Karpas-422 (cell line): ENCODE measurements around the gene PCSK1. TPM values are rescaled to one million over a fixed set of nuclear protein-coding genes. Genes with fewer than 3 reads are reported as not detected.

ENCODE experiments used
- DNase-seq: peaks from one replicate; pipeline ENCODE4 v3.0.0-alpha.2; 2015
- H2AFZ ChIP-seq: fragments of 200-600 bp; sonication (generic); 2 replicates; pipeline ENCODE4 v1.6.1; 2014; ENCODE audit warnings: antibody characterized with exemption, low read length, mixed read lengths
- H3K27ac ChIP-seq: fragments of 200-600 bp; sonication (generic); 2 replicates; pipeline ENCODE4 v1.5.1; 2014; ENCODE audit warnings: mild to moderate bottlenecking, low read length, moderate library complexity
- H3K27me3 ChIP-seq: fragments of 200-600 bp; sonication (generic); 2 replicates; pipeline ENCODE4 v1.6.1; 2014; ENCODE audit warnings: low read length, mixed read lengths
- H3K36me3 ChIP-seq: fragments of 200-600 bp; sonication (generic); 2 replicates; pipeline ENCODE4 v1.6.1; 2014; ENCODE audit warnings: low read length, mixed read lengths; ENCODE audit not compliant: insufficient read depth
- H3K4me1 ChIP-seq: fragments of 200-600 bp; sonication (generic); 2 replicates; pipeline ENCODE4 v1.6.1; 2014; ENCODE audit warnings: mild to moderate bottlenecking, low read length, mixed read lengths
- H3K4me2 ChIP-seq: fragments of 200-600 bp; sonication (generic); 2 replicates; pipeline ENCODE4 v1.6.1; 2014; ENCODE audit warnings: low read length, low read depth, mild to moderate bottlenecking; ENCODE audit not compliant: poor library complexity, severe bottlenecking
- H3K4me3 ChIP-seq: fragments of 200-600 bp; sonication (generic); 2 replicates; pipeline ENCODE4 v1.5.1; 2014; ENCODE audit warnings: mild to moderate bottlenecking, antibody characterized with exemption, low read length, mixed read lengths
- H3K79me2 ChIP-seq: fragments of 200-600 bp; sonication (generic); 2 replicates; pipeline ENCODE4 v1.6.1; 2014; ENCODE audit warnings: mild to moderate bottlenecking, low read length, mixed read lengths
- H3K9ac ChIP-seq: fragments of 200-600 bp; sonication (generic); 2 replicates; pipeline ENCODE4 v1.6.0; 2014; ENCODE audit warnings: low read length
- H3K9me2 ChIP-seq: fragments of 200-600 bp; sonication (generic), shearing (Covaris generic); replicated peaks from 2 replicates; pipeline ENCODE4 v1.6.0; 2014; ENCODE audit warnings: mild to moderate bottlenecking, low read length, moderate library complexity; ENCODE audit not compliant: insufficient read depth
- H3K9me3 ChIP-seq: fragments of 300-700, 200-600 bp; sonication (generic); 2 replicates; pipeline ENCODE4 v1.6.1; 2014; ENCODE audit warnings: low read length, mixed read lengths
- H4K20me1 ChIP-seq: fragments of 200-600 bp; sonication (generic); 2 replicates; pipeline ENCODE4 v1.6.1; 2014; ENCODE audit warnings: mild to moderate bottlenecking, antibody characterized with exemption, low read length, low read depth; ENCODE audit not compliant: insufficient read depth
- total RNA-seq: library from RNA; depleted of rRNA; stranded (reverse); fragments of >200 nt; shearing (Covaris generic); gene quantifications from 2 replicates; pipeline ENCODE4 v1.2.3, GENCODE V29; 2014; ENCODE audit warnings: low replicate concordance; rRNA removed

PCSK1 gene
- not detected in 2 replicates for total RNA-seq

- Histone ChIP-seq H3K27me3 (no peaks in the 10 kb centered on the region), H3K4me2 (no peak within 1 kb of the TSS)
Measured at GRCh38 chr5:96433066-96433447, at the start of gene PCSK1. PCSK1 (minus strand) TSS chr5:96433248; CDS start chr5:96433042, 206 bp downstream.

GRCh38 chr5:96481867-96482266, 48.8 kb upstream of the PCSK1 start:
- no peaks in the 10 kb centered on the region for H4K20me1 ChIP-seq
- no peaks in the 10 kb centered on the region for H3K9me2 ChIP-seq
- no peak overlapping the region for H3K9ac ChIP-seq
- no peak overlapping the region for H3K4me3 ChIP-seq
- DNase-seq, result no peak
- no peak overlapping the region for H3K4me2 ChIP-seq
- H3K27ac ChIP-seq, result no peak overlapping the region
- H3K79me2 ChIP-seq, result no peaks in the 10 kb centered on the region
- H3K27me3 ChIP-seq, result no peaks in the 10 kb centered on the region
- H3K36me3 ChIP-seq, result no peaks in the 10 kb centered on the region
- H2AFZ ChIP-seq, result no peak overlapping the region
- no peaks in the 10 kb centered on the region for H3K9me3 ChIP-seq
- H3K4me1 ChIP-seq, result no peaks in the 10 kb centered on the region

More at GRCh38 chr5:96433066-96433447, at the start of gene PCSK1:
- no peaks in the 10 kb centered on the region for H3K9me3 ChIP-seq
- no peaks in the 10 kb centered on the region for H3K9me2 ChIP-seq
- H3K79me2 ChIP-seq, result no peaks in the 10 kb centered on the region
- DNase-seq, result no peak
- no peak within 1 kb of the TSS for H3K4me3 ChIP-seq
- no peaks in the 10 kb centered on the region for H4K20me1 ChIP-seq
- H3K36me3 ChIP-seq, result no peaks in the 10 kb centered on the region
- H2AFZ ChIP-seq, result no peak within 1 kb of the TSS
- no peak within 1 kb of the TSS for H3K9ac ChIP-seq
- no peaks in the 10 kb centered on the region for H3K4me1 ChIP-seq
- H3K27ac ChIP-seq, result no peak within 1 kb of the TSS

GRCh38 chr5:96481009-96481786, 48.1 kb upstream of the PCSK1 start:
- Histone ChIP-seq H3K4me3 (no peak overlapping the region), H3K36me3 (no peaks in the 10 kb centered on the region), H3K4me1 (no peaks in the 10 kb centered on the region), H3K27me3 (no peaks in the 10 kb centered on the region), H3K4me2 (no peak overlapping the region), H3K79me2 (no peaks in the 10 kb centered on the region), H3K9me2 (no peaks in the 10 kb centered on the region), H2AFZ (no peak overlapping the region), H3K9ac (no peak overlapping the region), H3K9me3 (no peaks in the 10 kb centered on the region), H4K20me1 (no peaks in the 10 kb centered on the region), H3K27ac (no peak overlapping the region)
- DNase-seq, result no peak

DNA sequence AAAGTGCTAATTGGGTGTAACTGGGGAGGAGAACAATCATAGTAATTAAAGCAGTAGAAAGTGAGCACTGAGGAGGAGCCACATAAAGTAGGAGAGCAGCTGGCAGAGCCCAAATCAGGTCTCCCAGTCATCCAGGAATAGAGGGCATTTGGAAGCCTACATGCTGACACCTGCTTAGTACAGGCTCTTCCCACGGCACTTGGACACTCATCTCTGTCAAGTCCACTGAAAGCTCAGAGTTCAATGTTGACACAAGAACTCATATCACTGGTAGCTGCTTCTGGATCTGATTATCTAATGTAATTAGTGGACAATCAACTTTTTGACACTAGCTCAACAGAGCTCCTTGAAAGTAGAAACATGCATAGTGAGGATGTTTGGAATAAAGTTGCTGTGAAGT, 45.9 kb upstream of the PCSK1 start:
- no peak for DNase-seq
- no peaks in the 10 kb centered on the region for H3K27me3 ChIP-seq

GRCh38 chr5:96476654-96477053, 43.6 kb upstream of the PCSK1 start:
- no peaks in the 10 kb centered on the region for H4K20me1 ChIP-seq
- H3K79me2 ChIP-seq, result no peaks in the 10 kb centered on the region
- H3K27ac ChIP-seq, result no peak overlapping the region
- H3K9ac ChIP-seq, result no peak overlapping the region
- no peaks in the 10 kb centered on the region for H3K4me1 ChIP-seq
- H3K4me2 ChIP-seq, result no peak overlapping the region
- H3K36me3 ChIP-seq, result no peaks in the 10 kb centered on the region
- no peaks in the 10 kb centered on the region for H3K9me3 ChIP-seq
- H3K27me3 ChIP-seq, result no peaks in the 10 kb centered on the region
- no peaks in the 10 kb centered on the region for H3K9me2 ChIP-seq
- H3K4me3 ChIP-seq, result no peak overlapping the region
- DNase-seq, result no peak
- H2AFZ ChIP-seq, result no peak overlapping the region

More for the DNA sequence above, 45.9 kb upstream of the PCSK1 start:
- no peaks in the 10 kb centered on the region for H3K79me2 ChIP-seq
- no peak overlapping the region for H3K9ac ChIP-seq
- no peaks in the 10 kb centered on the region for H3K36me3 ChIP-seq
- no peak overlapping the region for H3K27ac ChIP-seq
- H3K4me3 ChIP-seq, result no peak overlapping the region
- no peaks in the 10 kb centered on the region for H3K9me2 ChIP-seq
- H4K20me1 ChIP-seq, result no peaks in the 10 kb centered on the region
- H3K4me1 ChIP-seq, result no peaks in the 10 kb centered on the region
- H3K4me2 ChIP-seq, result no peak overlapping the region
- no peaks in the 10 kb centered on the region for H3K9me3 ChIP-seq
- H2AFZ ChIP-seq, result no peak overlapping the region

GRCh38 chr5:96474073-96474472, 41.0 kb upstream of the PCSK1 start:
- no peaks in the 10 kb centered on the region for H3K27me3 ChIP-seq
- no peak overlapping the region for H3K4me2 ChIP-seq
- H3K9ac ChIP-seq, result no peak overlapping the region
- H4K20me1 ChIP-seq, result no peaks in the 10 kb centered on the region
- no peaks in the 10 kb centered on the region for H3K9me2 ChIP-seq
- no peak overlapping the region for H3K27ac ChIP-seq
- H2AFZ ChIP-seq, result no peak overlapping the region
- no peaks in the 10 kb centered on the region for H3K9me3 ChIP-seq
- DNase-seq, result no peak
- H3K4me1 ChIP-seq, result no peaks in the 10 kb centered on the region
- H3K79me2 ChIP-seq, result no peaks in the 10 kb centered on the region
- no peaks in the 10 kb centered on the region for H3K36me3 ChIP-seq
- H3K4me3 ChIP-seq, result no peak overlapping the region

GRCh38 chr5:96473155-96473554, 40.1 kb upstream of the PCSK1 start:
- H3K27ac ChIP-seq, result no peak overlapping the region
- H3K4me1 ChIP-seq, result no peaks in the 10 kb centered on the region
- no peak for DNase-seq
- no peak overlapping the region for H3K4me3 ChIP-seq
- no peaks in the 10 kb centered on the region for H3K27me3 ChIP-seq
- H3K9me2 ChIP-seq, result no peaks in the 10 kb centered on the region
- no peak overlapping the region for H2AFZ ChIP-seq
- no peaks in the 10 kb centered on the region for H3K9me3 ChIP-seq
- H3K9ac ChIP-seq, result no peak overlapping the region
- no peak overlapping the region for H3K4me2 ChIP-seq
- no peaks in the 10 kb centered on the region for H4K20me1 ChIP-seq
- no peaks in the 10 kb centered on the region for H3K79me2 ChIP-seq
- no peaks in the 10 kb centered on the region for H3K36me3 ChIP-seq

GRCh38 chr5:96470785-96471184, 37.7 kb upstream of the PCSK1 start:
- no peaks in the 10 kb centered on the region for H3K27me3 ChIP-seq
- no peaks in the 10 kb centered on the region for H3K9me3 ChIP-seq
- H3K36me3 ChIP-seq, result no peaks in the 10 kb centered on the region
- no peaks in the 10 kb centered on the region for H3K4me1 ChIP-seq
- H3K4me3 ChIP-seq, result no peak overlapping the region
- no peaks in the 10 kb centered on the region for H4K20me1 ChIP-seq
- H3K79me2 ChIP-seq, result no peaks in the 10 kb centered on the region
- no peak overlapping the region for H3K9ac ChIP-seq
- no peak overlapping the region for H2AFZ ChIP-seq
- DNase-seq, result no peak
- no peak overlapping the region for H3K4me2 ChIP-seq
- H3K27ac ChIP-seq, result no peak overlapping the region
- no peaks in the 10 kb centered on the region for H3K9me2 ChIP-seq
